ENCODE results near the gene ATG9B.
"Not testable (repeated sequence)": the region's sequence is repeated elsewhere in the genome, so short reads cannot be mapped to it uniquely, and the experiment has no call there.

ATG9B gene

GRCh38 chr7:151014950-151015349 lies 9.3 kb downstream of the ATG9B start:
- DNase-seq (ENCODE audit: low spot score) = no peak

- peak; percentile 96 for DNase-seq (ENCODE audit: low spot score)
These were observed 10.4 kb downstream of the ATG9B start for GRCh38 chr7:151013733-151014497.

- no peak for DNase-seq (ENCODE audit: low spot score)
These were observed 10.9 kb downstream of the ATG9B start for GRCh38 chr7:151013356-151013732.

- peak; percentile 94 for DNase-seq (ENCODE audit: low spot score)
These were observed 11.4 kb downstream of the ATG9B start for GRCh38 chr7:151012911-151013347.

- peak; percentile 84 for DNase-seq (ENCODE audit: low spot score)
These were observed 12.1 kb downstream of the ATG9B start for GRCh38 chr7:151012031-151012692.

GRCh38 chr7:151011616-151012015 lies 12.7 kb downstream of the ATG9B start:
- DNase-seq (ENCODE audit: low spot score) = not testable (repeated sequence)

GRCh38 chr7:151011097-151011409 lies 13.2 kb downstream of the ATG9B start:
- no peak for DNase-seq (ENCODE audit: low spot score)

- DNase-seq (ENCODE audit: low spot score) = no peak
These were observed 13.8 kb downstream of the ATG9B start for GRCh38 chr7:151010307-151011096.

- no peak for DNase-seq (ENCODE audit: low spot score)
These were observed 14.3 kb downstream of the ATG9B start for GRCh38 chr7:151010037-151010306.

GRCh38 chr7:151009327-151010036 lies 14.8 kb downstream of the ATG9B start:
- peak; percentile 65 for DNase-seq (ENCODE audit: low spot score)

- DNase-seq (ENCODE audit: low spot score) = peak; percentile 94
These were observed 15.6 kb downstream of the ATG9B start for GRCh38 chr7:151008511-151009323.

GRCh38 chr7:151008143-151008510 lies 16.2 kb downstream of the ATG9B start:
- DNase-seq (ENCODE audit: low spot score) = no peak

GRCh38 chr7:151007469-151007898 lies 16.8 kb downstream of the ATG9B start:
- no peak for DNase-seq (ENCODE audit: low spot score)

- DNase-seq (ENCODE audit: low spot score) = no peak
These were observed 17.5 kb downstream of the ATG9B start for GRCh38 chr7:151006590-151007300.

- DNase-seq (ENCODE audit: low spot score) = no peak
These were observed 18.7 kb downstream of the ATG9B start for GRCh38 chr7:151005566-151005965.

GRCh38 chr7:151003572-151003971 lies 20.7 kb downstream of the ATG9B start:
- DNase-seq (ENCODE audit: low spot score) = no peak

- no peak for DNase-seq (ENCODE audit: low spot score)
These were observed 22.7 kb downstream of the ATG9B start for GRCh38 chr7:151001546-151001945.

GRCh38 chr7:151000897-151001495 lies 23.3 kb downstream of the ATG9B start:
- DNase-seq (ENCODE audit: low spot score) = no peak

GRCh38 chr7:150999497-151000230 lies 24.6 kb downstream of the ATG9B start:
- DNase-seq (ENCODE audit: low spot score) = no peak

- no peak for DNase-seq (ENCODE audit: low spot score)
These were observed 25.3 kb downstream of the ATG9B start for GRCh38 chr7:150999001-150999400.
